ENCODE measurements around the gene C2CD2L. TPM values are rescaled to one million over a fixed set of nuclear protein-coding genes. Genes with fewer than 3 reads are reported as not detected.

Gene C2CD2L
- total and polyA plus RNA-seq, 2 of the 4 experiments (the other 2 are of a cell fraction) = 2.2 to 8.7 TPM

- no CpG with 5 or more reads among the region's 7 CpGs for WGBS, 2 experiments (ENCODE audit: extremely low coverage in 2 of 2, insufficient read length in 1 of 2)
- Histone ChIP-seq H3K4me3 (ENCODE audit: insufficient read depth, low read depth, low read length) (no peak overlapping the region), H2AK5ac (ENCODE audit: low read depth, low read length) (no peak overlapping the region), H4K5ac (ENCODE audit: low read depth, low read length) (no peak overlapping the region), H3K4me1 (ENCODE audit: control insufficient read depth, insufficient read depth, low read length) (peaks cover 5% of the 10 kb centered on the region), H2BK20ac (ENCODE audit: low read depth, low read length) (no peak overlapping the region), H3K9me1 (ENCODE audit: insufficient read depth, low read length) (no peaks in the 10 kb centered on the region), H3K56ac (ENCODE audit: extremely low read depth, insufficient read depth, low read length) (no peak overlapping the region), H4K8ac (ENCODE audit: low read depth in 2 of 2, low read length in 2 of 2) (no peak overlapping the region), H4K20me1 (ENCODE audit: insufficient read depth, low read length) (no peaks in the 10 kb centered on the region), H3K9me3 (ENCODE audit: control insufficient read depth, insufficient read depth, low read length) (no peaks in the 10 kb centered on the region), H2AK9ac (replicated peaks; ENCODE audit: low read depth, low read length, poor library complexity) (no peak overlapping the region), H3K4me2 (ENCODE audit: low read depth, low read length) (no peak overlapping the region), H2AFZ (replicated peaks; ENCODE audit: low read length, poor library complexity) (no peak overlapping the region), H2BK5ac (ENCODE audit: low read depth, low read length, poor library complexity, severe bottlenecking) (no peak overlapping the region), H3K18ac (ENCODE audit: low read depth, low read length) (no peak overlapping the region), H4K91ac (ENCODE audit: insufficient read depth, low read depth, low read length) (no peak overlapping the region), H3K23ac (ENCODE audit: low read depth, low read length) (no peak overlapping the region), H3K79me1 (ENCODE audit: low read depth in 1 of 2, low read length in 2 of 2) (peaks cover 11 to 12% of the 10 kb centered on the region in 2 experiments; a peak in 3 of 4 replicates), H3K9ac (ENCODE audit: low read depth, low read length) (no peak overlapping the region), H3K4ac (ENCODE audit: low read depth, low read length) (no peak overlapping the region), H3K14ac (replicated peaks; ENCODE audit: low read depth, low read length) (no peak overlapping the region), H2BK120ac (ENCODE audit: low read depth, low read length) (no peak overlapping the region), H3K27me3 (ENCODE audit: control insufficient read depth, insufficient read depth, low read length) (no peaks in the 10 kb centered on the region), H2BK15ac (ENCODE audit: low read depth, low read length) (no peak overlapping the region), H3K27ac (ENCODE audit: insufficient read depth, low read length) (no peak overlapping the region), H3K36me3 (ENCODE audit: control insufficient read depth, insufficient read depth, low read length) (peaks cover 43% of the 10 kb centered on the region)
- DNase-seq = no peak
- ATAC-seq (ENCODE audit: low read depth) = no peak
- dilution Hi-C loops (cut with HindIII; ENCODE audit: low sequenced_read_pairs, unreplicated experiment) (no loop called here), intact Hi-C loops (cut with micrococcal nuclease) (no loop called here), in situ Hi-C loops (cut with MboI; ENCODE audit: low sequenced_read_pairs) (no loop called here)
- CTCF ChIA-PET = no interaction called here
- POLR2A ChIA-PET (ENCODE audit: unreplicated experiment) = no interaction called here
- no peak for TF ChIP-seq BHLHE40 (IDR thresholded peaks at IDR 0.05; ENCODE audit: low read depth, low read length)
- TF ChIP-seq RCOR1 (IDR thresholded peaks at IDR 0.05; ENCODE audit: insufficient replicate concordance, low read length) = no peak
- TF ChIP-seq POLR2A (IDR thresholded peaks at IDR 0.05; ENCODE audit: low read depth, low read length) = no peak
- no peak for TF ChIP-seq CHD1 (IDR thresholded peaks at IDR 0.05; ENCODE audit: low read depth, low read length)
- TF ChIP-seq SMC3 (IDR thresholded peaks at IDR 0.05; ENCODE audit: low read depth, low read length) = no peak
- no peak for TF ChIP-seq FOS (IDR thresholded peaks at IDR 0.05; ENCODE audit: low read depth, low read length)
- no TSS peak for BruUV-seq (replicated peaks)
Measured at GRCh38 chr11:119081682-119082260, 25.4 kb upstream of the C2CD2L start.
